ENCODE measurements around the gene PDE4B.

The PDE4B gene

GRCh38 chr1:66028035-66028434 is 235.3 kb downstream of the PDE4B start:
- H3K27me3 ChIP-seq (ENCODE audit: control insufficient read depth in 5 of 5, insufficient read depth in 4 of 5, low read length in 5 of 5): no peaks in the 10 kb centered on the region
- no peaks in the 10 kb centered on the region for H3K36me3 ChIP-seq (ENCODE audit: control insufficient read depth in 5 of 5, insufficient read depth in 5 of 5, low read length in 5 of 5)
- H3K9ac ChIP-seq (ENCODE audit: low read length in 5 of 5): no peak overlapping the region
- H3K4me3 ChIP-seq (ENCODE audit: low read depth in 1 of 5, low read length in 5 of 5): no peak overlapping the region
- H3K27ac ChIP-seq (ENCODE audit: low read depth, low read length): no peak overlapping the region
- peaks cover 0 to 9% (median 7%) of the 10 kb centered on the region in 5 donors for H3K9me3 ChIP-seq (ENCODE audit: control insufficient read depth in 5 of 5, low read length in 5 of 5)
- no peaks in the 10 kb centered on the region for H3K4me1 ChIP-seq (ENCODE audit: control insufficient read depth in 5 of 5, insufficient read depth in 5 of 5, low read length in 5 of 5)

GRCh38 chr1:66033781-66034180 is 241.1 kb downstream of the PDE4B start:
- no peaks in the 10 kb centered on the region for H3K36me3 ChIP-seq (ENCODE audit: control insufficient read depth in 5 of 5, insufficient read depth in 5 of 5, low read length in 5 of 5)
- H3K27me3 ChIP-seq (ENCODE audit: control insufficient read depth in 5 of 5, insufficient read depth in 4 of 5, low read length in 5 of 5): no peaks in the 10 kb centered on the region
- peaks cover 0 to 9% (median 7%) of the 10 kb centered on the region in 5 donors for H3K9me3 ChIP-seq (ENCODE audit: control insufficient read depth in 5 of 5, low read length in 5 of 5)
- H3K9ac ChIP-seq (ENCODE audit: low read length in 5 of 5): no peak overlapping the region
- no peak overlapping the region for H3K27ac ChIP-seq (ENCODE audit: low read depth, low read length)
- no peaks in the 10 kb centered on the region for H3K4me1 ChIP-seq (ENCODE audit: control insufficient read depth in 5 of 5, insufficient read depth in 5 of 5, low read length in 5 of 5)
- no peak overlapping the region for H3K4me3 ChIP-seq (ENCODE audit: low read depth in 1 of 5, low read length in 5 of 5)

- Histone ChIP-seq H3K9ac (ENCODE audit: low read length in 5 of 5) (no peak overlapping the region), H3K27me3 (ENCODE audit: control insufficient read depth in 5 of 5, insufficient read depth in 4 of 5, low read length in 5 of 5) (no peaks in the 10 kb centered on the region), H3K4me3 (ENCODE audit: low read depth in 1 of 5, low read length in 5 of 5) (no peak overlapping the region), H3K4me1 (ENCODE audit: control insufficient read depth in 5 of 5, insufficient read depth in 5 of 5, low read length in 5 of 5) (no peaks in the 10 kb centered on the region), H3K27ac (ENCODE audit: low read depth, low read length) (no peak overlapping the region), H3K9me3 (ENCODE audit: control insufficient read depth in 5 of 5, low read length in 5 of 5) (peaks cover 0 to 2% (median under 1%) of the 10 kb centered on the region in 5 donors), H3K36me3 (ENCODE audit: control insufficient read depth in 5 of 5, insufficient read depth in 5 of 5, low read length in 5 of 5) (no peaks in the 10 kb centered on the region)
Measured at GRCh38 chr1:66035616-66036245, 243.0 kb downstream of the PDE4B start.

- H3K4me3 ChIP-seq (ENCODE audit: low read depth in 1 of 5, low read length in 5 of 5): no peak overlapping the region
- no peak overlapping the region for H3K27ac ChIP-seq (ENCODE audit: low read depth, low read length)
- H3K27me3 ChIP-seq (ENCODE audit: control insufficient read depth in 5 of 5, insufficient read depth in 4 of 5, low read length in 5 of 5): no peaks in the 10 kb centered on the region
- H3K36me3 ChIP-seq (ENCODE audit: control insufficient read depth in 5 of 5, insufficient read depth in 5 of 5, low read length in 5 of 5): no peaks in the 10 kb centered on the region
- H3K9ac ChIP-seq (ENCODE audit: low read length in 5 of 5): no peak overlapping the region
- H3K9me3 ChIP-seq (ENCODE audit: control insufficient read depth in 5 of 5, low read length in 5 of 5): no peaks in the 10 kb centered on the region
- no peaks in the 10 kb centered on the region for H3K4me1 ChIP-seq (ENCODE audit: control insufficient read depth in 5 of 5, insufficient read depth in 5 of 5, low read length in 5 of 5)
Measured at GRCh38 chr1:66041654-66042053, 249.0 kb downstream of the PDE4B start.

GRCh38 chr1:66043186-66043585 is 250.5 kb downstream of the PDE4B start:
- H3K4me3 ChIP-seq (ENCODE audit: low read depth in 1 of 5, low read length in 5 of 5): no peak overlapping the region
- no peaks in the 10 kb centered on the region for H3K36me3 ChIP-seq (ENCODE audit: control insufficient read depth in 5 of 5, insufficient read depth in 5 of 5, low read length in 5 of 5)
- no peak overlapping the region for H3K9ac ChIP-seq (ENCODE audit: low read length in 5 of 5)
- no peak overlapping the region for H3K27ac ChIP-seq (ENCODE audit: low read depth, low read length)
- H3K9me3 ChIP-seq (ENCODE audit: control insufficient read depth in 5 of 5, low read length in 5 of 5): no peaks in the 10 kb centered on the region
- no peaks in the 10 kb centered on the region for H3K4me1 ChIP-seq (ENCODE audit: control insufficient read depth in 5 of 5, insufficient read depth in 5 of 5, low read length in 5 of 5)
- H3K27me3 ChIP-seq (ENCODE audit: control insufficient read depth in 5 of 5, insufficient read depth in 4 of 5, low read length in 5 of 5): no peaks in the 10 kb centered on the region

GRCh38 chr1:66044912-66045311 is 252.2 kb downstream of the PDE4B start:
- Histone ChIP-seq H3K9me3 (ENCODE audit: control insufficient read depth in 5 of 5, low read length in 5 of 5) (no peaks in the 10 kb centered on the region), H3K4me3 (ENCODE audit: low read depth in 1 of 5, low read length in 5 of 5) (no peak overlapping the region), H3K27ac (ENCODE audit: low read depth, low read length) (no peak overlapping the region), H3K4me1 (ENCODE audit: control insufficient read depth in 5 of 5, insufficient read depth in 5 of 5, low read length in 5 of 5) (no peaks in the 10 kb centered on the region), H3K36me3 (ENCODE audit: control insufficient read depth in 5 of 5, insufficient read depth in 5 of 5, low read length in 5 of 5) (no peaks in the 10 kb centered on the region), H3K9ac (ENCODE audit: low read length in 5 of 5) (no peak overlapping the region), H3K27me3 (ENCODE audit: control insufficient read depth in 5 of 5, insufficient read depth in 4 of 5, low read length in 5 of 5) (no peaks in the 10 kb centered on the region)

GRCh38 chr1:66046415-66046814 is 253.7 kb downstream of the PDE4B start:
- Histone ChIP-seq H3K4me1 (ENCODE audit: control insufficient read depth in 5 of 5, insufficient read depth in 5 of 5, low read length in 5 of 5) (no peaks in the 10 kb centered on the region), H3K9me3 (ENCODE audit: control insufficient read depth in 5 of 5, low read length in 5 of 5) (no peaks in the 10 kb centered on the region), H3K27ac (ENCODE audit: low read depth, low read length) (no peak overlapping the region), H3K27me3 (ENCODE audit: control insufficient read depth in 5 of 5, insufficient read depth in 4 of 5, low read length in 5 of 5) (no peaks in the 10 kb centered on the region), H3K9ac (ENCODE audit: low read length in 5 of 5) (no peak overlapping the region), H3K4me3 (ENCODE audit: low read depth in 1 of 5, low read length in 5 of 5) (no peak overlapping the region), H3K36me3 (ENCODE audit: control insufficient read depth in 5 of 5, insufficient read depth in 5 of 5, low read length in 5 of 5) (no peaks in the 10 kb centered on the region)

GRCh38 chr1:66048011-66048410 is 255.3 kb downstream of the PDE4B start:
- Histone ChIP-seq H3K9me3 (ENCODE audit: control insufficient read depth in 5 of 5, low read length in 5 of 5) (no peaks in the 10 kb centered on the region), H3K36me3 (ENCODE audit: control insufficient read depth in 5 of 5, insufficient read depth in 5 of 5, low read length in 5 of 5) (no peaks in the 10 kb centered on the region), H3K4me3 (ENCODE audit: low read depth in 1 of 5, low read length in 5 of 5) (no peak overlapping the region), H3K27me3 (ENCODE audit: control insufficient read depth in 5 of 5, insufficient read depth in 4 of 5, low read length in 5 of 5) (no peaks in the 10 kb centered on the region), H3K27ac (ENCODE audit: low read depth, low read length) (no peak overlapping the region), H3K4me1 (ENCODE audit: control insufficient read depth in 5 of 5, insufficient read depth in 5 of 5, low read length in 5 of 5) (no peaks in the 10 kb centered on the region), H3K9ac (ENCODE audit: low read length in 5 of 5) (no peak overlapping the region)

GRCh38 chr1:66050123-66050522 is 257.4 kb downstream of the PDE4B start:
- no peaks in the 10 kb centered on the region for H3K9me3 ChIP-seq (ENCODE audit: control insufficient read depth in 5 of 5, low read length in 5 of 5)
- H3K9ac ChIP-seq (ENCODE audit: low read length in 5 of 5): no peak overlapping the region
- no peaks in the 10 kb centered on the region for H3K36me3 ChIP-seq (ENCODE audit: control insufficient read depth in 5 of 5, insufficient read depth in 5 of 5, low read length in 5 of 5)
- H3K27me3 ChIP-seq (ENCODE audit: control insufficient read depth in 5 of 5, insufficient read depth in 4 of 5, low read length in 5 of 5): no peaks in the 10 kb centered on the region
- H3K27ac ChIP-seq (ENCODE audit: low read depth, low read length): no peak overlapping the region
- H3K4me3 ChIP-seq (ENCODE audit: low read depth in 1 of 5, low read length in 5 of 5): no peak overlapping the region
- no peaks in the 10 kb centered on the region for H3K4me1 ChIP-seq (ENCODE audit: control insufficient read depth in 5 of 5, insufficient read depth in 5 of 5, low read length in 5 of 5)

- H3K9me3 ChIP-seq (ENCODE audit: control insufficient read depth in 5 of 5, low read length in 5 of 5): no peaks in the 10 kb centered on the region
- H3K27ac ChIP-seq (ENCODE audit: low read depth, low read length): no peak overlapping the region
- no peaks in the 10 kb centered on the region for H3K27me3 ChIP-seq (ENCODE audit: control insufficient read depth in 5 of 5, insufficient read depth in 4 of 5, low read length in 5 of 5)
- H3K9ac ChIP-seq (ENCODE audit: low read length in 5 of 5): no peak overlapping the region
- H3K4me1 ChIP-seq (ENCODE audit: control insufficient read depth in 5 of 5, insufficient read depth in 5 of 5, low read length in 5 of 5): no peaks in the 10 kb centered on the region
- no peaks in the 10 kb centered on the region for H3K36me3 ChIP-seq (ENCODE audit: control insufficient read depth in 5 of 5, insufficient read depth in 5 of 5, low read length in 5 of 5)
- H3K4me3 ChIP-seq (ENCODE audit: low read depth in 1 of 5, low read length in 5 of 5): no peak overlapping the region
Measured at GRCh38 chr1:66050633-66051032, 257.9 kb downstream of the PDE4B start.

GRCh38 chr1:66055092-66055491 is 262.4 kb downstream of the PDE4B start:
- Histone ChIP-seq H3K36me3 (ENCODE audit: control insufficient read depth in 5 of 5, insufficient read depth in 5 of 5, low read length in 5 of 5) (no peaks in the 10 kb centered on the region), H3K4me1 (ENCODE audit: control insufficient read depth in 5 of 5, insufficient read depth in 5 of 5, low read length in 5 of 5) (no peaks in the 10 kb centered on the region), H3K9ac (ENCODE audit: low read length in 5 of 5) (no peak overlapping the region), H3K27me3 (ENCODE audit: control insufficient read depth in 5 of 5, insufficient read depth in 4 of 5, low read length in 5 of 5) (no peaks in the 10 kb centered on the region), H3K9me3 (ENCODE audit: control insufficient read depth in 5 of 5, low read length in 5 of 5) (peaks cover 0 to 3% (median 0%) of the 10 kb centered on the region in 5 donors), H3K4me3 (ENCODE audit: low read depth in 1 of 5, low read length in 5 of 5) (no peak overlapping the region), H3K27ac (ENCODE audit: low read depth, low read length) (no peak overlapping the region)
